Hematopoietic multipotent progenitor cell (in vitro differentiated cells): ENCODE measurements around the gene ACTR6. TPM values are rescaled to one million over a fixed set of nuclear protein-coding genes. Genes with fewer than 3 reads are reported as not detected.
"Not testable (repeated sequence)": the region's sequence is repeated elsewhere in the genome, so short reads cannot be mapped to it uniquely, and the experiment has no call there.

Experiments
- DNase-seq, 3 donors: peaks; one replicate each; pipeline ENCODE4 v3.0.0-alpha.2; 2011 to 2015; ENCODE audit warnings: low read depth in 2 of 3, low spot score in 2 of 3
- total RNA-seq: library from RNA; depleted of rRNA; stranded (reverse); fragments of >200 nt; gene quantifications from one replicate; pipeline ENCODE4 v1.2.3, GENCODE V29; 2012

ACTR6 gene
- total RNA-seq, 1 donor: 8.1 TPM

DNA sequence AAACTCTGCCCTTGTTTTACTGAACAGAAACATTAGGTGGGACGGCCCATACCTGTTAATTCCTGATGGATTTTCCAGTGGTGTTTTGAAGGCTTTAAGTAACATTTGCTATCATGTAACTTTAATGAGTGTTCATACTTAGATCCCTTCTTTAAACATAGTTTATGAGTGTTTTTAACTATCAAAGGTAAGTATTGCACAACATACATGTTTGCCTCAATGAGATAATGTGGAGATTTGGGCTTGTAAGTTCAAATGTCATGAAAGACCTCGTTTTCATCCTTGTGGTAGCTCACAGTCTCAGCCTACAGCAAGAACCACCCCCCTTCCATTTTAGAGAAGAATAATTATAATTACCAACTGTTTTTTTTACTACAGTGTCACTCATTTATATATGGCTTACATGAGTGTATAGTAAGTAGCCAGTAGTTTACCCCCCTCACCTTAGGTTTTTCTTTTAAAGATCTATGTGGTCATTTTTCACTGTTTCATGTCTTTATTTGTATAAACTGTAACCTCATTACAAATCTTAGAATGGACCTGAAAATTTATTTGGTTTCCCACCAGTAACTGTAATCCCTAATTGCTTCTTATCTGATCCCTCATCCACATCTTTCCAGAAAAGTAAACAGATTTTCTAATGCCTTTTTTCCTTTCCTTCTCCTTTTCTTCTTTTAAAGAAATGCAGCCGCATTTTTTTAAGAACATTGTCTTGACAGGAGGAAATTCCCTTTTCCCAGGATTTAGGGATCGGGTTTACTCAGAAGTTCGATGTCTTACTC is 18.9 kb downstream of the ACTR6 start:
- no peak for DNase-seq

DNA sequence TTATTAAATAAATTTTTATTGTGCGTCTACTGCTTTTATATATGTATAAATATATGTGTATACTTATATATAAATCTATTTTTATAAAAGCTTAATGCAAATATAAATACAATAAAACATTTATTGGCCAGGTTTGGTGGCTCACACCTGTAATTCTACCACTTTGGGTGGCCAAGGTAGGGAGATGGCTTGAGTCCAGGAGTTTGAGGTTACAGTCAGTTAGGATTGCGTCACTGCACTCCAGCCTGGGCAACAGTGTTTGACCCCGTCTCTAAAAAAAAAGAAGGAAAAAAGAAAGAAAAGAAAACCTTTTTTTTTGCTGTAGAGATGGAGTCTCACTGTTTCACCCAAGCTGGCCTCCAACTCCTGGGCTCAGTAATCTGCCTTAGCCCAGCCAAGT is 20.9 kb downstream of the ACTR6 start:
- no peak for DNase-seq

DNA sequence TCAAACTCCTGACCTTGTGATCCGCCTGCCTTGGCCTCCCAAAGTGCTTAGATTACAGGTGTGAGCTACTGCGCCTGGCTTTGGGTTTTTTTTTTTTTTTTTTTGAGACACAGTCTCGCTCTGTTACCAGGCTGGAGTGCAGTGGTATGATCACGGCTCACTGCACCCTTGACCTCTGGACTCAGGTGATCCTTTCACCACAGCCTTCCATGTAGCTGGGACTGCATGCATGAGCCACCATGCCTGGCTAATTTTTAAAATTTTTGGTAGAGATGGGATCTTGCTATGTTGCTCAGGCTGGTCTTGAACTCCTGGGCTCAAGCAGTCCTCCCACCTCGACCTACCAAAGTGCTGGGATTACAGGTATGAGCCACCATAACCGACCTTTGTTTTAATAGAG is 21.6 kb downstream of the ACTR6 start:
- not testable (repeated sequence) for DNase-seq

DNA sequence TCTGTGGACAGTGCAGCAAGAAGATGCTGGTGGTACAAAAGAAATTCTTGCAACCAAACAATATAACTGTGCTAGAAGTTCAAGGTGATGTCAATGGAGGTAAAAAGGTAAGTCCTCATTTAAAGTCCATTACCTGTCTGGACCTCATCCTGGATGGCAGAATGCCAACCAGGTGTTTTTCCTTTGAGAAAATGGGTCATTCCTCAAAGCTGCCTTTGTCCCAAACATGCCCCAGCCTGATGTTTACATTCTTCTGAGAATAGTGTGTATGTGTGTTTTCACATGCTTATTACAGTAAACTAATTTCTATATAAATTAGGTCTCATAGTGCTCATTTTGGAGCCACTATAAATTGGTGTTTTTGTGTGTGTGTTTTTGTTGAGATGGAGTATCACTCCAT is 24.9 kb downstream of the ACTR6 start:
- DNase-seq: no peak

DNA sequence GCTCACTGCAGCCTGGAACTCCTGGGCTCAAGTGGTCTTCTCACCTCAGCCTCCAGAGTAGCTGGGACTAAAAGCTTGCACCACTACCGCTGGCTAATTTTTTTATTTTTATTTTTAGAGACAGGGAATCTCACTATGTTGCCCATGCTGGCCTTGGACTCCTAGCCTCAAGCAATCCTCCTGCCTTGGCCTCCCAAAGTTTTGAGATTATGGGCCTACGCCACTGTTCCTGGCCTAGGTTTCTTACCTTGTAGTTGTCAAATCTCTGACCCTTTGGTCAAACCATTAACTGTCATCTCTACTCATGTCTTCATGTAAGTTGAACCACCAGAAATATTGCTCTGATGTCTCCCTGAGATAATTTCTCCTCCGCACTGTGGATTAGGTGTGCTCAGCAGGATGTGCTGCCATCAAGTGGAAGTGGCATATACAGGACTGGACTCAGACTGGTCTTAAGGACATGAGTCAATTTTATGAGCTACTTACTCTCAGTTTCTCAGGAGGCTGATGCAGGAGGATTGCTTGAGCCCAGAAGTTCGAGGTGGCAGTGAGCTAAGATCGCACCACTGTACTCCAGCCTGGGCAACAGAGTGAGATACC is 28.5 kb downstream of the ACTR6 start:
- peak in 2 of 3 donors; percentile 3 to 16 for DNase-seq

DNA sequence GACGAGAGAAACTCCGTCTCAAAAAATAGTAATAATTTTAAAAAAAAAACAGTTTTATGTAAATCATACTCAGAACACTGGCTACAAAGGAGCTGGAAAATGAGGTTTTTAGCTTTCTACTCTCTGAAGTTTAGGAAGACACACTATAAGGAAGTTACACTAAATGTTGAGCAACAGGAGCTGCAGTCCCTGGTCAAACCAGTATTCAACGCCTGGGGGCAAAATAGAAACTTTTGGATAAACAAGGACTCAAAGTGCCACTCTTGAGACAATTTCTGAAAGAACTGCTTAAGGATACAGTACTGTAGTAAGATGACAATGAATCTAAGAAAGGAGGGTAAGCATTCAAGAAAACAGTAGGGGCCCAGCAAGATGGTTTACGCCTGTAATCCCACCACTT is 29.3 kb downstream of the ACTR6 start:
- DNase-seq: peak in 1 of 3 donors; percentile 2

DNA sequence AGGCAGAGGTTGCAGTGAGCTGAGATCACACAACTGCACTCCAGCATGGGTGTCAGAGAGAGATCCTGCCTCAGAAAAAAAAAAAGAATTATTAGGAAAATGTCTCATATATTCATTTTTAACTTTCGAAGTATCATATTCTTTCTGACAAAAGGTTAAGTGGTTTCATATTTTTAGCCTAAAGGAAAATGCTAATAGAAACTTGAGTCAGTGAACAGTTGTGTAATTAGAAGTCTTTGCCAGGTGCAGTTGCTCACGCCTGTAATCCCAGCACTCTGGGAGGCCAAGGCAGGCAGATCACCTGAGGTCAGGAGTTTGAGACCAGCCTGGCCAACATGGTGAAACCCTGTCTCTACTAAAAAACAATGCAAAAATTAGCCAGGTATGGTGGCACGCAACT is 31.3 kb downstream of the ACTR6 start:
- DNase-seq: not testable (repeated sequence)

DNA sequence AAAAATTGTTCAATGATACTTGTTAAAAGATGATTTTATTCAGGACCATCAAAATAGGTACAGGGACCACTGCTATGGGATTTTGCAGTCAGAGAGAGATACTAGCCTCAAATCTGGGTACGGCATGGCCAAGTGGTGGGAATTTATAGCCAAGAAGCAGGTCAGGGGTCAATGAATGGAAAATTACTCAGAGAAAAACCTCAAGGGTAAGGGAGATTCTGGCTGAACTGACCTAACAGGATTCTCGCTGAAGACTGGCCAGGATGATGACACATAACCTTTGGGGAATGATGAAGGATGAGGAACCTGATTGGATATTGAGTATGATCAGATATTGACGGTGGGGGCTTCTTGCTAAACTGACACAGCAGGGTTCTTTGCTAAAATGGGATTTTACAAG is 33.6 kb downstream of the ACTR6 start:
- no peak for DNase-seq

DNA sequence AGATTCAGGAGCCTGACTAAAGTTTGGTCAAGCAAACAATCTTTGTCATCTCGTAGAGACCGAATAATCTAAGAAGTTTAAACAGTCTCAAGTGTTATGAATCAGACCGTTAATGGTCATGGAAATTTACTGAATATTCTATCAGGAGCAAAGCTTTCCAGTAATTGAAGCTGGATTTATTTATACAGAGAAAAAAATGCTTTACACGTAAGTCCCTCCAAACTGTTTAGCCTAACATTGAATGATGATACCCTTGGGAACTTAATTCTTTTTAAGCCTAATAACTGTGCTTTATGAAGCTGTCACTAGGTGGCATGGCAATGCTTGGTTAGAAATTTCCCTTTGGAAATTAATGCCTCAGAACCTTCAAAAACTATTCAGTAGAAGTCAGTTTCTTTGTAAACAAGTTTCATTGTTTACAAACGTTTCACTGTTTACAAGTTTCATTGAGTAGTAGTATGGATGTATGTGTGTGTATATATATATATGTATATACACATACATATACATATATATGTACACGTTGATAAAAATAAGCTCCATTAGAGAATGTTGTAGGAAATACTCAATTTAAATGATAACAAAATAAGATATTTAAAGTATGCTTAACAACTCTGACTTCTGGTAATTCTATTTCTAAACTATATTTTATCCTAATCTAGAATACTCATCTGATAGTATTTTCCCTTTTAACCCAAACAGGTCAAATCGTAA is 34.1 kb downstream of the ACTR6 start:
- DNase-seq: peak in 2 of 3 donors; percentile 22 to 65

DNA sequence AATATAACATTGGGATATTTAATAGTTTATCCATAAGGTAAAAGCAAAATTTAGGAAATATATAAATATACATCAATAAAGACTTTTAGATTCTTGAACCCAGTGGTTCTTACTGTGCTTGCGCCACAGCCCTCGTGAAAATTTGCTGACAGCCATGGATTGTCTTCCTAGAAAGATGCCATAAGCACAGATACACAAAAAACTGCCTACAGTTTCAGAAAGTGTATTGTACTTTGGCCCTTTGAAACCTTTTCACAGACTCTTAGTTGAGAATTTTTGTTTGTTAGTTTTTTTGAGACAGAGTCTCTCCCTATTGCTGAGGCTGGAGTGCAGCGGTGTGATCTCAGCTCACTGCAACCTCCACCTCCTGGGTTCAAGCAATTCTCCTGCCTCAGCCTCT is 38.2 kb downstream of the ACTR6 start:
- no peak for DNase-seq

DNA sequence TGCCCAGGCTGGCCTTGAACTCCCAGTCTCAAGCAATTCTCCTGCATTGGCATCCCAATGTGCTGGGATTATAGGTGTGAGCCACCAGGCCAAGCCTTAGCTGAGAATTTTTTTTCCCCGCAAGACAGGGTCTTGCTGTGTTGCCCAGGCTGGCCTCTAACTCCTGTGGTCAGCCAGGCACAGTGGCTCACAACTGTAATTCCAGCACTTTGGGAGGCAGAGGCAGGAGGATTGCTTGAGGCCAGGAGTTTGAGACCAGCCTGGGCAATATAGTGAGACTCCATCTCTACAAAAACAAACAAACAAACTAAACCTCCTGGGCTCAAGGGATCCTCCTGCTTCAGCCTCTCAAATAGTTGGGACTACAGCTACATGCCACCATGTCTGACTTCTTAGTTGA is 39.0 kb downstream of the ACTR6 start:
- no peak for DNase-seq

DNA sequence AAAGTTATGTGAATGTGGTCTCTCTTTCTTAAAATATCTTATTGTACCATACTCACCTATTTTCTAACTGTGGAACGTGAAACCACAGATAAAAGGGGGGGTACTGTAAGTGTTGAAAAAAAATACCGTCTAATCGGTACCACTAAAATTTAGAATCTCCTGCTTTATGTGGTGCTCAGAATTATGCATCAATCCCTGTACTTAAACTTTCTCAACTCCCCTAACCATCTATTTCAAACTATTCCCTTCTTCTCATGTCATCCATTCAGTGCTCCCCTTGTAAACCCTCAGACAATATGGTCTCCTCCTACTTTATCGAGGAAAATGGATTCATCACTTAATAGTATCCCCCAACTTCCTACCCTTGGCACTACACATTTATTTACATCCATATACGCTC is 42.5 kb downstream of the ACTR6 start:
- DNase-seq: no peak

DNA sequence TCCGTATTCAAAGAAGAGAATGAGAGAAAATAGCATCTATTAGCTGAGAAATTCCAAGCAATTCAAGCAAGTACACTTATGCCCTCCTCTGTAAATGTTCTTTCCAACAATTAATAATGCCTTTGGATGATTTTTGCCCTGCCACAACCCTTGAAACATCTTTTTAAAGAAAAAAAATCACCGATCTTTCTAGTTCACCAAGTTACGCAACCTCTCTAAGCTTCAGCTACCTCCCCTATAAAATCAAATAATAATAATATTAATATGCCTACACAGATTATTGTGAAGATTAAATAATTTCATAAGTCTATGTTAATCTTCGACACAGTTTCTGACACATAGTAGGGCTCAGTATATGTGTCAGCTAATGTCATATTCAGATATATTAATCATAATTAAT is 47.1 kb downstream of the ACTR6 start:
- no peak for DNase-seq

DNA sequence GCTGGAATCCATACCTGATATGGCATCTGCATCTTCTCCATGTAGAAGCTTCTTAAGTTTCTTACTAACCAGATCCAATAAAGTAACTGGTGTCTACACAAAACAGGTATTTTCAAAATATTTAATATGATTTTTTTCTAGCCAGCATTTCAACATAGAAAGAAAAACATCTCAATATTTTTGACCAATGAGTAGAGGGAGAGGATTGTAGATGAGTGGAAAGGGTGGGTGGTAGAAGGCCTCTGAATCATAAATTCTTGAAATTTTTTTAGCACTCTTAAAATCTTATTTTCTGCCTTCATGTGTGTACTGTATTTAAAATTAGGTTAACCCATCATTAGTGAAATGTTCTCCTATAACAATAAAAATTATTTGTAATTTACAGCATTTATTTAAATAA is 48.3 kb downstream of the ACTR6 start:
- no peak for DNase-seq

DNA sequence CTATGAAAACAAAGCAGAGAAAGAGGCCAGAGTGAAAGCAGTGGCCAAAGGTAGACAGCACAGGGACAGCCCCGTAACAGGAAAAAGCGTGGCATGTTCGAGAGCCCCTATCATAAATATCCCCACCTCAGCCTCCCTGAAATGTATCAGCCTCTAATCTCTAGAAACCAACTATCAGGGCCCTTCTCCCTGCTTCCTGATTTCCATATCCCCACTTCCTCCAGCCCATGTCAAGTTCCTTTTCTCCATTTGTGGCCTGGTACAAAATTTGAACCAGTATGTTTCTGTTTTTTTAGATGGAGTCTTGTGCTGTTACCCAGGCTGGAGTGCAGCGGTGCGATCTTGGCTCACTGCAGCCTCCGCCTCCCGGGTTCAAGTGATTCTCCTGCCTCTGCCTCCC is 49.3 kb downstream of the ACTR6 start:
- peak in 1 of 3 donors; percentile 28 for DNase-seq

DNA sequence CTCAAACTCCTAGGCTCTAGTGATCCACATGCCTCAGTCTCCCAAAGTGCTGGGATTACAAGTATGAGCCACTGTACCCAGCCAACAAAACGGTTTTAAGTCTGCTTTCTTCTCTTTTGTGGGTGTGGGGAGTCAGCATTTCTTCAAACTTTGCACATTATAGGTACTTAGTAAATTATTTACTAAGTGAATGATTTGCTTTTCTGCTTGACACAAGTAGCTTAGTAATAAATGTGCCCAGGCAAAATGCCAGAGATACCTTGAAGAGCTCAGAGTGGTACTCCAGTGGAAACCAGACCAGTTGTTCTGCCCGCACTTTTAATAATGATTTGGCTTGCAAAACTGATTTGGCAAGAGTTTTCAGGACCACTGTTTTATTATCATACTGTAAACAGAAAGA is 51.3 kb downstream of the ACTR6 start:
- DNase-seq: no peak

DNA sequence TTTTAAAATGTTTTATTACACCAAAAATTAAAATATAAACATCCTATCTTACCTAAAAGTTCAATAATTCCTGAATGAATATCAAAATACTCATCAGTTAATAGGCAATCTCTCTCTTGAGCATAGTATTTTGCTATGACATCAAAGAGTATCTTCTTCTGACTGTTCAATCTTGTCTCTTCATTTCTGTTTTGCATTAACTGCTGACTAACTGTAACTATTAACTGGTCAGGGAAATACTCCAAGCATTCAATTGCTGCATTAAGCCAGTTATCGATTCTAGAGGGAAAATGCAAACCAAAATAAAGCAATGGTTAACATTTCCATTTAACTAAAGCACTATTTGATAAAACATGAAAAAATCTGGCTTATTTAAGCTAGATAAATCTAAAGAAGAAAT is 52.8 kb downstream of the ACTR6 start:
- no peak for DNase-seq

DNA sequence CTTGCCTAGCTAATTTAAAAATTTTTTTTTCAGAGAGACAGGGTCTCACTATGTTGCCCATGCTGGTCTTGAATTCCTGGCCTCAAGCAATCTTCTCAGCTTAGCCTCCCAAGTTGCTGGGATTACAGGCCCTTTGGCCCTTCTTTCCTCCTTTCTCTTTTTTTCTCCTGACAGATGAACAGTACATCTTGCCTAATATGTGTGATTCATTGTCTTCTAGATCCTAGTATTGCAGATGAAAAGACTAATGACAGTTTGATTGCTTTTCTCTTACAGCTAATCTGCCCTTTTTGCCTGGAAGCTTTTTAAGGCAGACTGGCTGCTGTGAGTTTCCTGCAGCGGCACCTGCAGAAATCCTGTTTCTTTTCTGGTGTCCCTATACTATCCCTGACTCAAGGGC is 54.3 kb downstream of the ACTR6 start:
- no peak for DNase-seq

DNA sequence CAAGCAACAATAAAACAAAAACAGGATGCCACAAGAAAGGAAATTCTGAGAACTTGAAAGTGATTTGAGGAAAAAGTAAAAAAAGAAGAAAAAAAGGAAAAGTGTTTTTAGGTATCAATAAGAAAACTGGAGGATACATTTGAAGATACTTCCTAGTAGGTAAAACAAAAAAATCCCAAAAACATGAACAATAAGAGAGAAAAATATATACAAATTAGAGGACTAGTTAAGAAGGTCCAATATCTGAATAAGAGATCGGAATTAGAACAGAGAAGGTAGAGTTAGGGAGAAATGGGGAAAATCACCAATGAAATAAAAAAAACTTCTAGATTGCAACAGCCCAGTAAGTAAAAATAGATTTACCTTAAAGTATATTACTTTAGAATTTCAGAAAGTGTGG is 57.5 kb downstream of the ACTR6 start:
- no peak for DNase-seq

DNA sequence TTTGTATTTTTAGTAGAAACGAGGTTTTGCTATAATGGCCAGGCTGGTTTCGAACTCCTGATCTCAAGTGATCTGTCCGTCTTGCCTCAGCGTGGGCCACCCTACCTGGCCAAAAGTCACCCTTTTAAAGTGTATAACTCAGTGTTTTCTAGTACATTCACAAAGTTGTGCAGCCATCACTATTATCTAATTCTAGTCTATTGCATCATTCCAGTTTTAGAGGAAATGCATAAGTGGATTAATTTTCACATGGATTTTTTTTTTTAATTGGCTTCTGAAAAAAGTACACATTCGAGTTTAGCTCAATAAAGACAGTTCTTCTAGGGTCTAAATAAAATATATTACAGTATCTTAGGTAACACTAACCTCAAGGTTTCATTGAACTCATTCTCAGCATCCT is 62.5 kb downstream of the ACTR6 start:
- DNase-seq: no peak

DNA sequence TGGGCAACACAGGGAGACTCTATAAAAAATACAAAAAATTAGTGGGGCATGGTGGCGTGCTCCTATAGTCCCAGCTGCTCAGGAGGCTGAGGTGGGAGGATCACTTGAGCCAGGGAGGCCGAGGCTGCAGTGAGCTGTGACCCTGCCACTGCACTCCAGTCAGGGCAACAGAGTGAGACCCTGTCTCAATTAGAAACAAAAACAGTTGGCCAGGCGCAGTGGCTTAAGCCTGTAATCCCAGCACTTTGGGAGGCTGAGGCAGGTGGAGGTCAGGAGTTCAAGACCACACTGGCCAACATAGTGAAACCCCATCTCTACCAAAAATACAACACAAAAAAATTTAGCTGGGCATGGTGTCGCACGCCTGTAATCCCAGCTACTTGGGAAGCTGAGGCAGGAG is 64.5 kb downstream of the ACTR6 start:
- DNase-seq: not testable (repeated sequence)
